Breast epithelium (tissue), 3 donors: Measurements from ENCODE around the gene EPS8.

Source experiments
- POLR2A ChIP-seq: fragments of 450-650 bp; IDR thresholded peaks from one replicate; pipeline ENCODE4 v1.6.1; 2016; ENCODE audit warnings: antibody characterized with exemption, mild to moderate bottlenecking, moderate library complexity
- POLR2AphosphoS5 ChIP-seq, 3 donors: sonication (generic); formaldehyde crosslinking; IDR thresholded peaks; one replicate each; pipeline ENCODE4 v1.6.1; 2017; ENCODE audit warnings: antibody characterized with exemption in 3 of 3
- TF ChIP-seq, protein P1 (sequence below), 3 donors: fragments of 450-650 bp; IDR thresholded peaks; one replicate each; pipeline ENCODE4 v1.5.1; 2016 to 2017; ENCODE audit warnings: antibody characterized with exemption in 3 of 3, mild to moderate bottlenecking in 3 of 3, moderate library complexity in 3 of 3

DNA sequence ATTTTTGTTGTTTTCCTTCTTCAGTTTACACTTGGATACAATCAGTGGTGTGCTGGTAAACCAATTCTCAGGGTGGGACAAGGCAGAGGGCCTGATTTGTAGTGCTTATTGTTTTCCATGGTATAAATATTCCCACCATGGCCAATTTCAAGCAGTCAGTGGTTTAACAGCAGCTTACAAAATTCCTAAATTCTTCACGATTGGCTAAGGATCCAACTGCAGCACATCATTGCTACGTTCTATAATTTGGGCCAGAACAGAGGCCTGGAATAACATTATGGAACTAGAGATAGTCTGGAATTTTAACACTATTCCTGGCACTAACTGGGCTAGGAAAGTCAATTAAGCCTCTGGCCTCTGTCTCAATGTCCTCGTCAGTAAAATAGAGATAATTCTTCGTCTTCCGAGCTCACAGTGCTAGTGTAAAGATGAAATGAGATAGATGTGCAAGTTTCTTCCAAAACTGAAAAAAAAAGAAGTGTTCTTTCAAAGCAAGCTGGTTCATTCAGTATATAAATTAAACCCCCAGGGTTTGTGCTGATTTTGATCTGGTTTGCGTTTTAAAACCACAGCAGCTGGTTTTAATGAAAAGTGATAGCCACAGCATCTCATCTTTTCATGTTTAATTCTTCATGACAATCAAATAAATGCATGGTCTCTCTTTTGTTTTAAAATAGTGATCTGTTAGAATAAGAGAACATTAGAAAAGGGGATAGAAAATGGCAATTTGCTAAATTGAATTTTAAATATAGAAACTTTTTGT is 104.1 kb downstream of the EPS8 start:
- TF ChIP-seq, protein P1, sequence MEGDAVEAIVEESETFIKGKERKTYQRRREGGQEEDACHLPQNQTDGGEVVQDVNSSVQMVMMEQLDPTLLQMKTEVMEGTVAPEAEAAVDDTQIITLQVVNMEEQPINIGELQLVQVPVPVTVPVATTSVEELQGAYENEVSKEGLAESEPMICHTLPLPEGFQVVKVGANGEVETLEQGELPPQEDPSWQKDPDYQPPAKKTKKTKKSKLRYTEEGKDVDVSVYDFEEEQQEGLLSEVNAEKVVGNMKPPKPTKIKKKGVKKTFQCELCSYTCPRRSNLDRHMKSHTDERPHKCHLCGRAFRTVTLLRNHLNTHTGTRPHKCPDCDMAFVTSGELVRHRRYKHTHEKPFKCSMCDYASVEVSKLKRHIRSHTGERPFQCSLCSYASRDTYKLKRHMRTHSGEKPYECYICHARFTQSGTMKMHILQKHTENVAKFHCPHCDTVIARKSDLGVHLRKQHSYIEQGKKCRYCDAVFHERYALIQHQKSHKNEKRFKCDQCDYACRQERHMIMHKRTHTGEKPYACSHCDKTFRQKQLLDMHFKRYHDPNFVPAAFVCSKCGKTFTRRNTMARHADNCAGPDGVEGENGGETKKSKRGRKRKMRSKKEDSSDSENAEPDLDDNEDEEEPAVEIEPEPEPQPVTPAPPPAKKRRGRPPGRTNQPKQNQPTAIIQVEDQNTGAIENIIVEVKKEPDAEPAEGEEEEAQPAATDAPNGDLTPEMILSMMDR (IDR thresholded peaks at IDR 0.05) = no peak
- TF ChIP-seq POLR2A = no peak
- no peak for TF ChIP-seq POLR2AphosphoS5 (IDR thresholded peaks at IDR 0.05)
